Liver (tissue), 9 donors: ENCODE data around the gene ABTB2. TPM values are rescaled to one million over a fixed set of nuclear protein-coding genes. Genes with fewer than 3 reads are reported as not detected.

Source experiments
- DNase-seq: peaks from one replicate; pipeline ENCODE4 v3.0.0-alpha.2; 2017; ENCODE audit warnings: low spot score
- H3K27ac ChIP-seq, 2 donors: one replicate each; pipeline ENCODE4 v1.7.0; 2013; ENCODE audit warnings: inconsistent platforms in 2 of 2, low read length in 2 of 2, control low read depth in 1 of 2, low read depth in 1 of 2, mild to moderate bottlenecking in 1 of 2
- H3K27me3 ChIP-seq, 4 donors: one replicate each; pipeline versions ENCODE4 v1.6.1 to v1.7.0; 2013; ENCODE audit warnings: low read length in 3 of 4, inconsistent platforms in 1 of 4, mild to moderate bottlenecking in 1 of 4, moderate library complexity in 1 of 4; ENCODE audit not compliant: control insufficient read depth in 4 of 4, insufficient read depth in 4 of 4
- H3K36me3 ChIP-seq, 4 donors: one replicate each; pipeline versions ENCODE4 v1.6.1 to v1.7.0; 2013; ENCODE audit warnings: low read length in 3 of 4, mild to moderate bottlenecking in 3 of 4, low read depth in 1 of 4, moderate library complexity in 1 of 4; ENCODE audit not compliant: control insufficient read depth in 4 of 4, insufficient read depth in 3 of 4
- H3K4me1 ChIP-seq, 4 donors: one replicate each; pipeline versions ENCODE4 v1.6.1 to v1.7.0; 2013; ENCODE audit warnings: low read length in 3 of 4, mild to moderate bottlenecking in 3 of 4, moderate library complexity in 1 of 4; ENCODE audit not compliant: control insufficient read depth in 4 of 4, insufficient read depth in 4 of 4
- H3K4me3 ChIP-seq, 3 donors: one replicate each; pipeline versions ENCODE4 v1.6.1 to v1.7.0; 2013; ENCODE audit warnings: low read length in 3 of 3, control low read depth in 1 of 3, low read depth in 1 of 3, mild to moderate bottlenecking in 1 of 3
- H3K9ac ChIP-seq, 2 donors: one replicate each; pipeline ENCODE4 v1.7.0; 2013; ENCODE audit warnings: low read length in 2 of 2, mild to moderate bottlenecking in 2 of 2, moderate library complexity in 2 of 2, control low read depth in 1 of 2, low read depth in 1 of 2
- H3K9me3 ChIP-seq, 4 donors: one replicate each; pipeline versions ENCODE4 v1.6.1 to v1.7.0; 2013; ENCODE audit warnings: low read length in 3 of 4; ENCODE audit not compliant: control insufficient read depth in 4 of 4
- ATF3 ChIP-seq: IDR thresholded peaks from 2 replicates; pipeline ENCODE4 v1.6.1; 2016; ENCODE audit warnings: antibody characterized with exemption
- EGR1 ChIP-seq, 2 donors: IDR thresholded peaks; 2 replicates each; pipeline ENCODE4 v1.6.1; 2016 to 2018; ENCODE audit warnings: antibody characterized with exemption in 2 of 2, low read depth in 2 of 2
- FOXA1 ChIP-seq: IDR thresholded peaks from 2 replicates; pipeline ENCODE4 v1.6.1; 2016; ENCODE audit warnings: antibody characterized with exemption
- FOXA2 ChIP-seq: IDR thresholded peaks from 2 replicates; pipeline ENCODE4 v1.6.1; 2016; ENCODE audit warnings: antibody characterized with exemption
- GABPA ChIP-seq, 2 donors: IDR thresholded peaks in 1 of 2; conservative IDR thresholded peaks in 1 of 2; 2 replicates each; pipeline ENCODE4 v1.6.1; 2016; ENCODE audit warnings: antibody characterized with exemption in 2 of 2, mild to moderate bottlenecking in 1 of 2, moderate library complexity in 1 of 2
- HNF4A ChIP-seq, 2 donors: conservative IDR thresholded peaks; 2 replicates each; pipeline ENCODE4 v1.6.1; 2016; ENCODE audit warnings: antibody characterized with exemption in 2 of 2, mild to moderate bottlenecking in 2 of 2
- HNF4G ChIP-seq: IDR thresholded peaks from 2 replicates; pipeline ENCODE4 v1.6.1; 2016; ENCODE audit warnings: antibody characterized with exemption
- JUND ChIP-seq, 2 donors: IDR thresholded peaks; 2 replicates each; pipeline ENCODE4 v1.6.1; 2016; ENCODE audit warnings: antibody characterized with exemption in 2 of 2
- MAX ChIP-seq: IDR thresholded peaks from 2 replicates; pipeline ENCODE4 v1.6.1; 2016; ENCODE audit warnings: antibody characterized with exemption
- NR2F2 ChIP-seq: IDR thresholded peaks from 2 replicates; pipeline ENCODE4 v1.6.1; 2016; ENCODE audit warnings: antibody characterized with exemption
- RAD21 ChIP-seq, 2 donors: IDR thresholded peaks; 2 replicates each; pipeline ENCODE4 v1.6.1; 2016; ENCODE audit warnings: antibody characterized with exemption in 2 of 2, mild to moderate bottlenecking in 2 of 2
- RXRA ChIP-seq, 2 donors: IDR thresholded peaks; 2 replicates each; pipeline ENCODE4 v1.6.1; 2017 to 2018; ENCODE audit warnings: antibody characterized with exemption in 2 of 2, mild to moderate bottlenecking in 1 of 2
- SP1 ChIP-seq: IDR thresholded peaks from 2 replicates; pipeline ENCODE4 v1.6.1; 2018; ENCODE audit warnings: antibody characterized with exemption, mild to moderate bottlenecking
- TAF1 ChIP-seq: conservative IDR thresholded peaks from 2 replicates; pipeline ENCODE4 v1.6.1; 2016; ENCODE audit warnings: antibody characterized with exemption, mild to moderate bottlenecking
- ZBTB33 ChIP-seq: IDR thresholded peaks from 2 replicates; pipeline ENCODE4 v1.6.1; 2016; ENCODE audit warnings: antibody characterized with exemption
- WGBS: extraction: QIAGEN DNeasy Blood & Tissue Kit; methylation state at CpG from one replicate; pipeline ENCODE4 v1.1.7; 2013; 5-methylcytosine and 5-hydroxymethylcytosine counted together
- polyA plus RNA-seq, 2 donors: library from polyadenylated mRNA; stranded (reverse) in 1 of 2; unstranded in 1 of 2; fragments of 200-250 nt in 1 of 2; fragments of >200 nt in 1 of 2; fragmentation: Nextera tagmentation in 1 of 2; extraction: Ambion mirVana in 1 of 2; gene quantifications; one replicate each; pipeline versions ENCODE4 v1.2.1 to v1.2.3, GENCODE V29; 2013 to 2015
- total RNA-seq, 2 donors: library from RNA; depleted of rRNA; stranded (reverse); fragments of >200 nt; gene quantifications; one replicate each; pipeline ENCODE4 v1.2.3, GENCODE V29; 2014
- TF ChIP-seq, protein P1 (sequence below): fragments of 150-350 bp; IDR thresholded peaks from 2 replicates; pipeline ENCODE4 v1.5.1; 2017; ENCODE audit warnings: improper control_type of control experiment, low read depth, low read length; ENCODE audit not compliant: missing input control
- donor health status: healthy.
- donor health status: healthy.
- donor health status: healthy.
- donor health status: healthy.
- donor health status: healthy.

ABTB2 gene
- total and polyA plus RNA-seq, 4 donors, result 2.4 to 8.9 (median 6.1) TPM

- peak overlapping the region in 1 of 2 donors; percentile 29 for H3K27ac ChIP-seq
- peaks cover 3 to 17% (median 8%) of the 10 kb centered on the region in 4 donors for H3K4me1 ChIP-seq
- H3K27me3 ChIP-seq, result no peaks in the 10 kb centered on the region
- no peak overlapping the region for H3K4me3 ChIP-seq
- H3K9me3 ChIP-seq, result no peaks in the 10 kb centered on the region
- no peak for DNase-seq
- H3K9ac ChIP-seq, result no peak overlapping the region
- no peaks in the 10 kb centered on the region for H3K36me3 ChIP-seq
- no peak for TF ChIP-seq FOXA1
- no peak for TF ChIP-seq JUND (IDR thresholded peaks at IDR 0.05)
- TF ChIP-seq NR2F2, result no peak
- no peak for TF ChIP-seq SP1
- no peak for TF ChIP-seq HNF4G
- no peak for TF ChIP-seq GABPA (IDR thresholded peaks at IDR 0.05 in 1 of 2, conservative IDR thresholded peaks at IDR 0.05 in 1 of 2)
- no peak for TF ChIP-seq RAD21 (IDR thresholded peaks at IDR 0.05)
- TF ChIP-seq, protein P1, sequence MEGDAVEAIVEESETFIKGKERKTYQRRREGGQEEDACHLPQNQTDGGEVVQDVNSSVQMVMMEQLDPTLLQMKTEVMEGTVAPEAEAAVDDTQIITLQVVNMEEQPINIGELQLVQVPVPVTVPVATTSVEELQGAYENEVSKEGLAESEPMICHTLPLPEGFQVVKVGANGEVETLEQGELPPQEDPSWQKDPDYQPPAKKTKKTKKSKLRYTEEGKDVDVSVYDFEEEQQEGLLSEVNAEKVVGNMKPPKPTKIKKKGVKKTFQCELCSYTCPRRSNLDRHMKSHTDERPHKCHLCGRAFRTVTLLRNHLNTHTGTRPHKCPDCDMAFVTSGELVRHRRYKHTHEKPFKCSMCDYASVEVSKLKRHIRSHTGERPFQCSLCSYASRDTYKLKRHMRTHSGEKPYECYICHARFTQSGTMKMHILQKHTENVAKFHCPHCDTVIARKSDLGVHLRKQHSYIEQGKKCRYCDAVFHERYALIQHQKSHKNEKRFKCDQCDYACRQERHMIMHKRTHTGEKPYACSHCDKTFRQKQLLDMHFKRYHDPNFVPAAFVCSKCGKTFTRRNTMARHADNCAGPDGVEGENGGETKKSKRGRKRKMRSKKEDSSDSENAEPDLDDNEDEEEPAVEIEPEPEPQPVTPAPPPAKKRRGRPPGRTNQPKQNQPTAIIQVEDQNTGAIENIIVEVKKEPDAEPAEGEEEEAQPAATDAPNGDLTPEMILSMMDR, result no peak
- no peak for TF ChIP-seq MAX
- no peak for TF ChIP-seq RXRA (IDR thresholded peaks at IDR 0.05)
- no peak for TF ChIP-seq ATF3
- TF ChIP-seq FOXA2, result no peak
Measured at GRCh38 chr11:34278175-34278574, 79.6 kb downstream of the ABTB2 start.

DNA sequence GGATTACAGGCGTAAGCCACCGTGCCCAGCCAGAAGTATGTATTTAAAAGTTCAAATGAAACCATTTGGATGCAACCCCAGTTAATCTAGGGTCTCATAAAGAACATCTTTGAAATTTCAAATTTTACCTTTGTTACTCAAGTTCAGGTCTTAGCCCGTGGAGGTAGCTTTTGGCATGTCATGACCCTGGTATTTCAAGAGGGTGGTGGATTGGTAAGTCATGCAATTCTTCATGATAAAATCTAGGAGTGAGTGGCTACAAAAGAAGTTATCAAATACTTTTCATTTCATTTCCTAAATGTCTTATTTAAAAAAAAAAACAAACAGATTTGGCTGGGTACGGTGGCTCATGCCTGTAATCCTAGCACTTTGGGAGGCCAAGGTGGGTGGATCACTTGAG lies 80.6 kb downstream of the ABTB2 start:
- WGBS, result 91% methylated on average over 4 of the region's 4 CpGs
- DNase-seq, result no peak
- Histone ChIP-seq H3K4me1 (peaks cover 3 to 17% (median 8%) of the 10 kb centered on the region in 4 donors), H3K4me3 (no peak overlapping the region), H3K27ac (no peak overlapping the region), H3K36me3 (no peaks in the 10 kb centered on the region), H3K9me3 (no peaks in the 10 kb centered on the region), H3K27me3 (no peaks in the 10 kb centered on the region), H3K9ac (no peak overlapping the region)
- TF ChIP-seq HNF4A (conservative IDR thresholded peaks at IDR 0.05) (no peak), EGR1 (IDR thresholded peaks at IDR 0.05; ENCODE audit: low read depth in 2 of 2) (no peak), JUND (IDR thresholded peaks at IDR 0.05) (no peak), TAF1 (no peak), SP1 (no peak), FOXA2 (no peak), RXRA (IDR thresholded peaks at IDR 0.05) (no peak), NR2F2 (no peak), ZBTB33 (no peak)
- TF ChIP-seq, protein P1, result no peak
